HCT116 (cell line): ENCODE data around the gene PGM2.

Source experiments
- ATF3 ChIP-seq: IDR thresholded peaks from 2 replicates; pipeline ENCODE4 v1.6.1; 2012
- CTCF ChIP-seq, 3 experiments: fragments of 200-600 bp in 1 of 3; sonication (generic) in 1 of 3; IDR thresholded peaks in 2 of 3; conservative IDR thresholded peaks in 1 of 3; 2 replicates each; pipeline ENCODE4 v1.5.1; 2012 to 2017; ENCODE audit warnings: low read depth in 2 of 3, low read length in 2 of 3, antibody characterized with exemption in 1 of 3, borderline replicate concordance in 1 of 3, control low read depth in 1 of 3, mild to moderate bottlenecking in 1 of 3, mixed read lengths in 1 of 3, mixed run types in 1 of 3, moderate library complexity in 1 of 3; ENCODE audit not compliant: insufficient read depth in 1 of 3
- EZH2 ChIP-seq: fragments of 200-600 bp; sonication (generic); IDR thresholded peaks from 2 replicates; pipeline ENCODE4 v1.6.1; 2017; ENCODE audit warnings: antibody characterized with exemption, mixed run types
- EZH2phosphoT487 ChIP-seq: fragments of 200-600 bp; IDR thresholded peaks from 2 replicates; pipeline ENCODE4 v1.6.1; 2018; ENCODE audit warnings: antibody characterized with exemption, borderline replicate concordance
- JUND ChIP-seq: IDR thresholded peaks from 2 replicates; pipeline ENCODE4 v1.6.1; 2012
- MAX ChIP-seq: IDR thresholded peaks from 2 replicates; pipeline ENCODE4 v1.6.1; 2012
- POLR2A ChIP-seq: IDR thresholded peaks from 2 replicates; pipeline ENCODE4 v1.7.0; 2011; ENCODE audit warnings: borderline replicate concordance; ENCODE audit not compliant: insufficient read depth, insufficient read length; ENCODE audit errors: extremely low read depth
- POLR2AphosphoS5 ChIP-seq: IDR thresholded peaks from 2 replicates; pipeline ENCODE4 v1.6.1; 2011; ENCODE audit warnings: mild to moderate bottlenecking, low read depth, low read length, moderate library complexity
- REST ChIP-seq: IDR thresholded peaks from 2 replicates; pipeline ENCODE4 v1.6.1; 2012; ENCODE audit warnings: low read depth
- SIN3A ChIP-seq: IDR thresholded peaks from 2 replicates; pipeline ENCODE4 v1.6.1; 2012; ENCODE audit warnings: low read depth
- SP1 ChIP-seq: IDR thresholded peaks from 2 replicates; pipeline ENCODE4 v1.6.1; 2012; ENCODE audit warnings: low read depth
- TCF7L2 ChIP-seq: IDR thresholded peaks from 2 replicates; pipeline ENCODE4 v1.7.0; 2011; ENCODE audit warnings: borderline replicate concordance, inconsistent platforms; ENCODE audit not compliant: insufficient read depth, insufficient read length; ENCODE audit errors: extremely low read depth
- ZBTB33 ChIP-seq: IDR thresholded peaks from 2 replicates; pipeline ENCODE4 v1.6.1; 2011; ENCODE audit warnings: mild to moderate bottlenecking, low read length, moderate library complexity; ENCODE audit not compliant: insufficient replicate concordance; ENCODE audit errors: extremely low read depth
- ZFX ChIP-seq: fragments of 450-650 bp; IDR thresholded peaks from 2 replicates; pipeline ENCODE4 v1.6.1; 2017

- no peak for TF ChIP-seq EZH2
- TF ChIP-seq ZBTB33 = no peak
- no peak for TF ChIP-seq CTCF (IDR thresholded peaks at IDR 0.05 in 2 of 3, conservative IDR thresholded peaks at IDR 0.05 in 1 of 3; ENCODE audit: borderline replicate concordance in 1 of 3, insufficient read depth in 1 of 3, low read depth in 2 of 3, low read length in 2 of 3)
- TF ChIP-seq REST = no peak
- no peak for TF ChIP-seq POLR2A
- TF ChIP-seq SP1 = no peak
- TF ChIP-seq EZH2phosphoT487 = no peak
- no peak for TF ChIP-seq POLR2AphosphoS5
- no peak for TF ChIP-seq MAX
- TF ChIP-seq ZFX = no peak
- no peak for TF ChIP-seq JUND
- no peak for TF ChIP-seq SIN3A
- TF ChIP-seq TCF7L2 = no peak
- TF ChIP-seq ATF3 = no peak
These were observed 39.0 kb downstream of the PGM2 start for GRCh38 chr4:37865450-37865849.
